GM12878 (cell line): ENCODE results near the gene CDK15.

Experiments used
- CBFB ChIP-seq: IDR thresholded peaks from 2 replicates; pipeline ENCODE4 v1.6.1; 2016; ENCODE audit warnings: antibody characterized with exemption, low read depth
- CEBPZ ChIP-seq: fragments of 150-350 bp; IDR thresholded peaks from 2 replicates; pipeline ENCODE4 v1.6.1; 2016; ENCODE audit warnings: low read depth, low read length
- FOXM1 ChIP-seq: IDR thresholded peaks from 2 replicates; pipeline ENCODE4 v1.6.1; 2012; ENCODE audit warnings: low read depth, mild to moderate bottlenecking, inconsistent platforms, low read length, moderate library complexity
- IRF4 ChIP-seq: IDR thresholded peaks from 2 replicates; pipeline ENCODE4 v1.6.1; 2011; ENCODE audit warnings: low read depth, low read length
- NFXL1 ChIP-seq: fragments of 450-650 bp; IDR thresholded peaks from 2 replicates; pipeline ENCODE4 v1.6.1; 2017; ENCODE audit warnings: antibody characterized with exemption, mild to moderate bottlenecking, borderline replicate concordance
- POLR2AphosphoS5 ChIP-seq: IDR thresholded peaks from 2 replicates; pipeline ENCODE4 v1.6.1; 2011; ENCODE audit warnings: mild to moderate bottlenecking, low read length, inconsistent platforms
- YY1 ChIP-seq: IDR thresholded peaks from 2 replicates; pipeline ENCODE4 v1.6.1; 2011; ENCODE audit warnings: low read depth, mild to moderate bottlenecking, low read length

GRCh38 chr2:201872591-201872990, 66.3 kb downstream of the CDK15 start:
- no peak for TF ChIP-seq IRF4
- no peak for TF ChIP-seq YY1
- no peak for TF ChIP-seq CBFB
- no peak for TF ChIP-seq FOXM1
- TF ChIP-seq NFXL1, result no peak
- TF ChIP-seq CEBPZ, result no peak
- TF ChIP-seq POLR2AphosphoS5, result no peak
